H9 (cell line): ENCODE results near the gene TSPAN32. TPM values are rescaled to one million over a fixed set of nuclear protein-coding genes. Genes with fewer than 3 reads are reported as not detected.
A peak's percentile ranks its signal among the peaks of the same experiment; 100 is the strongest.

Experiments used
- DNase-seq: peaks from one replicate; pipeline ENCODE4 v3.0.0-alpha.2; 2017
- H2AFZ ChIP-seq: one replicate; pipeline ENCODE4 v1.6.1; 2013; ENCODE audit warnings: mild to moderate bottlenecking, low read length, control low read depth, moderate library complexity
- H2AK5ac ChIP-seq: 2 replicates; pipeline ENCODE4 v1.6.1; 2013; ENCODE audit warnings: low read length, control low read depth, mixed read lengths; ENCODE audit not compliant: insufficient read length
- H2BK120ac ChIP-seq: one replicate; pipeline ENCODE4 v1.6.1; 2013; ENCODE audit warnings: low read depth, mild to moderate bottlenecking, low read length, control low read depth, inconsistent platforms; ENCODE audit not compliant: poor library complexity, severe bottlenecking
- H2BK12ac ChIP-seq: 2 replicates; pipeline ENCODE4 v1.6.1; 2013; ENCODE audit warnings: low read length, control low read depth, mixed read lengths, low read depth; ENCODE audit not compliant: insufficient read length
- H2BK15ac ChIP-seq: 2 replicates; pipeline ENCODE4 v1.6.1; 2013; ENCODE audit warnings: low read depth, low read length, control low read depth
- H2BK20ac ChIP-seq: one replicate; pipeline ENCODE4 v1.6.1; 2013; ENCODE audit warnings: low read depth, mild to moderate bottlenecking, low read length, control low read depth, inconsistent platforms; ENCODE audit not compliant: poor library complexity, severe bottlenecking
- H2BK5ac ChIP-seq: 2 replicates; pipeline ENCODE4 v1.6.1; 2013; ENCODE audit warnings: low read length, control low read depth, mixed read lengths; ENCODE audit not compliant: insufficient read length
- H3K14ac ChIP-seq: 2 replicates; pipeline ENCODE4 v1.6.1; 2013; ENCODE audit warnings: low read length, control low read depth; ENCODE audit not compliant: insufficient read depth
- H3K18ac ChIP-seq: 2 replicates; pipeline ENCODE4 v1.6.1; 2013; ENCODE audit warnings: low read depth, mild to moderate bottlenecking, mixed read lengths, low read length, control low read depth; ENCODE audit not compliant: insufficient read length
- H3K23ac ChIP-seq: 2 replicates; pipeline ENCODE4 v1.6.1; 2013; ENCODE audit warnings: low read length, control low read depth, mixed read lengths, low read depth; ENCODE audit not compliant: insufficient read length
- H3K23me2 ChIP-seq: 2 replicates; pipeline ENCODE4 v1.6.1; 2013; ENCODE audit warnings: low read depth, mild to moderate bottlenecking, mixed read lengths, low read length, control low read depth; ENCODE audit not compliant: insufficient read length, poor library complexity, severe bottlenecking
- H3K27ac ChIP-seq: 2 replicates; pipeline ENCODE4 v1.5.1; 2013; ENCODE audit warnings: low read length, control low read depth, mixed read lengths, low read depth; ENCODE audit not compliant: insufficient read length
- H3K27me3 ChIP-seq: 2 replicates; pipeline ENCODE4 v1.6.1; 2013; ENCODE audit warnings: low read length, control low read depth, inconsistent platforms; ENCODE audit not compliant: insufficient read depth
- H3K4ac ChIP-seq: 2 replicates; pipeline ENCODE4 v1.6.1; 2013; ENCODE audit warnings: low read depth, mild to moderate bottlenecking, control low read depth, inconsistent platforms, low read length, moderate library complexity
- H3K4me1 ChIP-seq: 2 replicates; pipeline ENCODE4 v1.6.1; 2013; ENCODE audit warnings: low read length, control low read depth, inconsistent platforms; ENCODE audit not compliant: insufficient read depth
- H3K4me2 ChIP-seq: 2 replicates; pipeline ENCODE4 v1.6.1; 2013; ENCODE audit warnings: low read length, control low read depth, mixed read lengths; ENCODE audit not compliant: insufficient read length, insufficient read depth
- H3K56ac ChIP-seq: 2 replicates; pipeline ENCODE4 v1.6.1; 2013; ENCODE audit warnings: low read depth, mild to moderate bottlenecking, mixed read lengths, low read length, control low read depth; ENCODE audit not compliant: insufficient read length
- H3K79me1 ChIP-seq: 2 replicates; pipeline ENCODE4 v1.6.1; 2013; ENCODE audit warnings: low read depth, mild to moderate bottlenecking, moderate library complexity, low read length, control low read depth, inconsistent platforms; ENCODE audit not compliant: insufficient read depth, poor library complexity, severe bottlenecking
- H3K79me2 ChIP-seq: 2 replicates; pipeline ENCODE4 v1.6.1; 2013; ENCODE audit warnings: low read length, control low read depth, inconsistent platforms; ENCODE audit not compliant: insufficient read depth
- H3K9ac ChIP-seq: 2 replicates; pipeline ENCODE4 v1.6.1; 2013; ENCODE audit warnings: low read length, control low read depth, mixed read lengths; ENCODE audit not compliant: insufficient read length; ENCODE audit errors: extremely low read depth
- H3K9me3 ChIP-seq: one replicate; pipeline ENCODE4 v1.6.1; 2013; ENCODE audit warnings: low read depth, low read length, inconsistent platforms; ENCODE audit not compliant: control insufficient read depth
- H3T11ph ChIP-seq: one replicate; pipeline ENCODE4 v1.6.1; 2013; ENCODE audit warnings: mild to moderate bottlenecking, low read length, control low read depth, inconsistent platforms
- H4K20me1 ChIP-seq: one replicate; pipeline ENCODE4 v1.6.1; 2013; ENCODE audit not compliant: control insufficient read depth, insufficient read length, insufficient read depth
- H4K5ac ChIP-seq: 2 replicates; pipeline ENCODE4 v1.6.1; 2013; ENCODE audit warnings: low read depth, mild to moderate bottlenecking, mixed read lengths, low read length, control low read depth; ENCODE audit not compliant: insufficient read length
- H4K8ac ChIP-seq: replicated peaks from 2 replicates; pipeline ENCODE4 v1.6.1; 2013; ENCODE audit warnings: low read length, control low read depth, mixed read lengths, low read depth; ENCODE audit not compliant: insufficient read length
- H4K91ac ChIP-seq: 2 replicates; pipeline ENCODE4 v1.6.1; 2013; ENCODE audit warnings: low read depth, mild to moderate bottlenecking, moderate library complexity, mixed read lengths, low read length, control low read depth; ENCODE audit not compliant: insufficient read length
- H3K27ac Mint-ChIP-seq, 3 experiments: 2 replicates in 2 of 3; 3 replicates in 1 of 3; pipeline ENCODE4 v1.8.0; 2020 to 2021; ENCODE audit warnings: mixed read lengths in 3 of 3, mild to moderate bottlenecking in 1 of 3, moderate library complexity in 1 of 3
- H3K27me3 Mint-ChIP-seq: 2 replicates; pipeline ENCODE4 v1.8.0; 2021; ENCODE audit warnings: low read depth, mild to moderate bottlenecking, moderate library complexity, mixed read lengths
- H3K36me3 Mint-ChIP-seq, 3 experiments: 2 replicates in 2 of 3; 3 replicates in 1 of 3; pipeline ENCODE4 v1.8.0; 2020 to 2021; ENCODE audit warnings: low read depth in 3 of 3, mixed read lengths in 3 of 3; ENCODE audit not compliant: insufficient read depth in 1 of 3
- H3K4me1 Mint-ChIP-seq, 2 experiments: 2 replicates each; pipeline ENCODE4 v1.8.0; 2020; ENCODE audit warnings: mixed read lengths in 2 of 2
- H3K4me3 Mint-ChIP-seq, 2 experiments: 2 replicates in 1 of 2; 3 replicates in 1 of 2; pipeline ENCODE4 v1.8.0; 2020 to 2021; ENCODE audit warnings: mild to moderate bottlenecking in 2 of 2, mixed read lengths in 2 of 2, moderate library complexity in 1 of 2
- H3K9me3 Mint-ChIP-seq, 2 experiments: 2 replicates in 1 of 2; 3 replicates in 1 of 2; pipeline ENCODE4 v1.8.0; 2020; ENCODE audit warnings: mild to moderate bottlenecking in 2 of 2, mixed read lengths in 2 of 2, moderate library complexity in 1 of 2
- CTCF ChIP-seq: fragments of 200-600 bp; sonication (generic); conservative IDR thresholded peaks from 3 replicates; pipeline ENCODE4 v1.8.0; 2021; ENCODE audit warnings: antibody characterized with exemption, mild to moderate bottlenecking
- WGBS: extraction: QIAGEN DNeasy Blood & Tissue Kit; methylation state at CpG from one replicate; pipeline ENCODE4 v1.1.7; 2013; ENCODE audit warnings: missing lambda C conversion rate, low lambda C conversion rate, mixed read lengths; ENCODE audit not compliant: insufficient read length; ENCODE audit errors: extremely low coverage; 5-methylcytosine and 5-hydroxymethylcytosine counted together
- total RNA-seq: library from RNA; stranded (reverse); gene quantifications from 2 replicates; pipeline ENCODE4 v1.2.1, GENCODE V29; 2021

Gene TSPAN32
- total RNA-seq, 1 experiment from 2014 or later = not detected

GRCh38 chr11:2306877-2307500 lies 5.2 kb downstream of the TSPAN32 start:
- H3K79me1 ChIP-seq = no peaks in the 10 kb centered on the region
- TF ChIP-seq CTCF = no peak
- H3K23me2 ChIP-seq = no peaks in the 10 kb centered on the region
- H3K56ac ChIP-seq = no peak overlapping the region
- H3K4me1 ChIP-seq = no peaks in the 10 kb centered on the region; the same call in 1 of the 2 replicates
- WGBS = no CpG with 5 or more reads among the region's 14 CpGs
- H3K27ac ChIP-seq = no peak overlapping the region
- Mint-ChIP-seq H3K4me1 (peaks cover 0 to 7% of the 10 kb centered on the region in 2 experiments; a peak in 1 of 4 replicates), H3K9me3 (no peaks in the 10 kb centered on the region; a peak in 1 of 5 replicates), H3K36me3 (no peaks in the 10 kb centered on the region), H3K27ac (no peak overlapping the region), H3K27me3 (peaks cover 6% of the 10 kb centered on the region; the same call in 1 of the 2 replicates), H3K4me3 (no peak overlapping the region)
- H2AK5ac ChIP-seq = no peak overlapping the region
- H3K9ac ChIP-seq = no peak overlapping the region
- H4K8ac ChIP-seq = no peak overlapping the region
- H4K5ac ChIP-seq = no peak overlapping the region
- no peak overlapping the region for H3K23ac ChIP-seq
- H3K9me3 ChIP-seq = no peaks in the 10 kb centered on the region
- H2BK12ac ChIP-seq = no peak overlapping the region
- H3K79me2 ChIP-seq = no peaks in the 10 kb centered on the region
- H3K27me3 ChIP-seq = no peaks in the 10 kb centered on the region
- no peaks in the 10 kb centered on the region for H4K20me1 ChIP-seq
- H2BK15ac ChIP-seq = no peak overlapping the region
- H2BK120ac ChIP-seq = no peak overlapping the region
- no peak overlapping the region for H3K4me2 ChIP-seq
- no peak overlapping the region for H2BK20ac ChIP-seq
- H2AFZ ChIP-seq = no peak overlapping the region
- H4K91ac ChIP-seq = no peak overlapping the region
- no peak overlapping the region for H3K18ac ChIP-seq
- H3T11ph ChIP-seq = no peak overlapping the region
- no peak overlapping the region for H3K14ac ChIP-seq
- DNase-seq = peak; percentile 25
- no peak overlapping the region for H2BK5ac ChIP-seq
- no peak overlapping the region for H3K4ac ChIP-seq
